ENCODE measurements around the gene CLCN6.

CLCN6 gene

DNA sequence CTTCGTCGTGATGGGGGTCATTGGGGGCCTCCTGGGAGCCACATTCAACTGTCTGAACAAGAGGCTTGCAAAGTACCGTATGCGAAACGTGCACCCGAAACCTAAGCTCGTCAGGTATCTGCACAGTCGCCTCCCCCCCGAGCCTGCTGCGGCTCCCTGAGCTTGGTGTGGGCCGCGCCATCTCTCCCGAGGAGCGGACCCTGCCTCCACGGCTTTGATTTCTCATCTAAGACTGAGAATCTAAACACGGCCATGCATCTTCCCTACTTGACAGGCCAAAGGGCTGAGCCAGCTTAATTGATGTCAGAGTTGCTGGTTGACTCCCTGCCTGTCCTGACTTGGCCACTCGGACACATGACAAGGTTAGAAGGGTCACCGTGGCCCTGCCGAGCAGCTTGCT, 22.5 kb downstream of the CLCN6 start:
- DNase-seq (ENCODE audit: low read depth, low spot score), result no peak

DNA sequence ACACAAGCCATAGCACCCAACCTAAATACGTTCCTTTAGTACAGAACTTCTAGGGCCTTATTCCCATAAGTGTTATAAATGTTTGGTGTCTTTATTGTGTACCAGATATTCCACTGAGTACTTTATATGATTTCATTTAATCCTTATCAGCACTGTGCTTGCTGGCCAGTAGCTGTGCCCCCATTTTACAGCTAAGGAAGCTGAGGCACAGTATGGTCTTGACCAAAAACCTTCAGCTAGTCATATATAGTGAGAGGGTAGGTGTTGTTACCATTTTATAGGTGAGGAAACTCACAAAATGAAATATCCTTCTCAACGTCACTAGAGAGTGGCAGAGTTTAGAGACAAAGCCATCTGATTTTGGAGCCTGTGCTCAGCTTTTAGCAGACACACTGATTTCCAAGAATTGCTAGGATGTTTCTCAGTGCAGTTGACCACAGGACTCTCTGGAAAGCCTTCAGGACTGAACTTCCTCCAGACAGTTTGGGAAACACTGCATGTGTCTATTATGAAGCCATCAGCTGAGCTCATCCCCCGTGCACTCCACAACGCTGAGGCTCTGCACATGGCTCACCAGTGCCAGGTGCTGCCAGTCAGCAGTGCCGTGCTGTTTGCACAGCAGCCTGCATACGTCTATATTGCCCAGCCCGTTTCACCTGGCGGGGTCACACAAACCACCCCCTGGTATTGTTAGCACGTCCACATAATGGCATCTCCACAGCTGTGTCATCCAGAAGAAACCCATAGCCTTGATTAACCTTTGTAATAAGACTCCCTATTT, 26.1 kb downstream of the CLCN6 start:
- DNase-seq (ENCODE audit: low read depth, low spot score), result no peak

DNA sequence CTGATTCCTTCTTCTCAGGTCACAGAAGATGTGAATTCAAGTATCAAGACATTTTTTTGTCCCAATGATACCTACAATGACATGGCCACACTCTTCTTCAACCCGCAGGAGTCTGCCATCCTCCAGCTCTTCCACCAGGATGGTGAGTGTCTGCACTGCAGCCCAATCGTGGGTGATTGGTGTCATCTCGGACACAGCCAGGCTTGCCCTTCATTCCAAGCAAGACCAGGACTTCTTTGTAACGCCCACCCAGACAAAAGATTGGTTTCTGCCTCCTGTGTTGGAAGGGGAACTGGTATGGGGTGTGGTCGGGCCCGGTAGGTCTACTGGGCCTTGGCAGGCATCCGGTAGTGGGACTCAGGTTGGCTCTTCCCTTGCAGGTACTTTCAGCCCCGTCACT, 27.5 kb downstream of the CLCN6 start:
- DNase-seq (ENCODE audit: low read depth, low spot score), result no peak

DNA sequence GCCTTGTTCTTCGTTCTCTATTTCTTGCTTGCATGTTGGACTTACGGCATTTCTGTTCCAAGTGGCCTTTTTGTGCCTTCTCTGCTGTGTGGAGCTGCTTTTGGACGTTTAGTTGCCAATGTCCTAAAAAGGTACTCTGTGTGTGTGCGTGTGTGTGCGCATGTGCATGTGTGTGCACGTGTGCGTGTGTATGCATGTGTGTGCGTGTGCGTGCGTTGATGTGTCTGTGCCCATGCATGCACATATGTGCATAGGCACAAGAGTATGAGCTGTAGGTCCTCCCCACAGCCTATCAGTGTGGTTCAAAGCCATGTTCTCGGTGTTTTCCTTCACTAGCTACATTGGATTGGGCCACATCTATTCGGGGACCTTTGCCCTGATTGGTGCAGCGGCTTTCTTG, 27.9 kb downstream of the CLCN6 start:
- no peak for DNase-seq (ENCODE audit: low read depth, low spot score)

DNA sequence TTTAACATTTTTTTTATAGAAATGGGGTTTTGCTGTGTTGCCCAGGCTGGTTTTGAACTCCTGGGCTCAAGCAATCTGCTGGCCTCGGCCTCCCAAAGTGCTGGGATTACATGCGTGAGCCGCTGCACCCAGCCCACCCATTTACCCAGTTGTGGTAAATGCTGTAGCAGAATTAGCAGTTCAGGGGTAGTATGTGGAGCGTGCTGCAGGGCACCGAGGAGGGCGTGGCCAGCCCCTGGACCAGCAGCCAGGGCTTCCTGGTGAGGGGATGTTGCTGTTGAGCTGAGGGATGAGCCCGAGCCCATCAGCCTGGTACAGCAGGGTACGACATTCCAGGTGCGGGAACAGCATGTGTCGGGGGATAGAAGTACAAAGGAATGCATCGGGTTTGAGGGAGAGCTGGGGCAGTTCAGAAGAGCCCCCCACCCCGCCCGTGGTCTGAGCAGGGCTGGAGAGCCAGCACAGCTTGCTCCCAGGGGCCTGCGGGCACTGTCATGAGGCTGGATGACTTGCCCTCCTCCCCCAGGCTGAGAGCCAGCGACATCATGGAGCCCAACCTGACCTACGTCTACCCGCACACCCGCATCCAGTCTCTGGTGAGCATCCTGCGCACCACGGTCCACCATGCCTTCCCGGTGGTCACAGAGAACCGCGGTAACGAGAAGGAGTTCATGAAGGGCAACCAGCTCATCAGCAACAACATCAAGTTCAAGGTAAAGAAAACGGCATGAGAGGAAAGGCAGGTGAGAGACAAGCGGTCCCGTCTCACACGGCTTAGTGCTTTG, 29.6 kb downstream of the CLCN6 start:
- DNase-seq (ENCODE audit: low read depth, low spot score), result no peak

DNA sequence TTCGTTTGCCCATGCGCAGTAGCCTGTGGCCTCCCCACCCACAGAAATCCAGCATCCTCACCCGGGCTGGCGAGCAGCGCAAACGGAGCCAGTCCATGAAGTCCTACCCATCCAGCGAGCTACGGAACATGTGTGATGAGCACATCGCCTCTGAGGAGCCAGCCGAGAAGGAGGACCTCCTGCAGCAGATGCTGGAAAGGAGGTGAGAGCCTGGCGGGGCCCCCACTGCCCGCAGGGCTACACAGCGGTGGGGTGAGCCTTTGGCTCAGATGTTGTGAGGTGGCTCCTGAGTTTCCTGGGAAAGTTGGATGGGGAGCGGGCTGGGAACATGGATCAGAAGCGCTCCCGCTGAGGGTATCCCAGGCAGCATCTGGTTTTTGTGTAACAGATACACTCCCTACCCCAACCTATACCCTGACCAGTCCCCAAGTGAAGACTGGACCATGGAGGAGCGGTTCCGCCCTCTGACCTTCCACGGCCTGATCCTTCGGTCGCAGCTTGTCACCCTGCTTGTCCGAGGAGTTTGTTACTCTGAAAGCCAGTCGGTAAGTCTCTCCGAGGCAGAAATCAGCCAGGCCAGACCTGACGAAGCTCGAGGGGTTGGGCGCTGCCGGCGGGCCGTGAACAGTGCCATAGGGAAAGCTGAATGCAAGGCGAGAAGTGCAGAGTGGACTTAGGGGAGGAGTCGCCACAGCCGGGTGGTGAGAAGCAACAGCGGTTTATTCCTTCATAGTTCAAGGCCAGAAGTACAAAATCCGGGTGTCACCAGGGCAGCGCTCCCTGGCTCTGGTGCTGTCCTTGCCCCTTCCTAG, 31.2 kb downstream of the CLCN6 start:
- DNase-seq (ENCODE audit: low read depth, low spot score), result no peak

DNA sequence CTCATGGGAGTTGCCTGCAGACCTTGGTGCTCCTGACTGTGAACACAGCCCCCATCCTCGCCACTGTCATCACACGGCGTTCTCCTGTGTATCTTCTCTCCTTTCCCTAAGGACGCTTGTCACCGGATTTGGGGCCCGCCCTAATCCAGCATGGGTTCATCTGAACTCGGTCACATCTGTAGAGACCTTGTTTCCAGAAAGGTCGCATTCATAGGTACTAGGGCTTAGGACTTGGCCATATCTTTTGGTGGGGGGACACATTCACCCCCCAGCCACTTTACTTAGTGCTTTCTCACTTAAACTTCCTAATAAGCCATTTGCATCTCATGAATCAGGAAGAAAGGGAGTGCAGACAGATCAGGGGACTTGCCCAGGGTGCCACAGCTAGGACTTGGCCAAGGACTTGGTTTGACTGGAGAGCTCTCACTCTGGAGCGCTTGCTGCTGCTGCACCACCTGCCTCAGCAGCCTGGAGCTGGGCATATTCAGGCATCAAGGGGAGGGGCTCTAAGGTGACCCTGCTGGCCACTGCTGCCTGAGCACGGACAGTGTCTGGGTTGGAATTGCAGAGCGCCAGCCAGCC, 31.9 kb downstream of the CLCN6 start:
- no peak for DNase-seq (ENCODE audit: low read depth, low spot score)

DNA sequence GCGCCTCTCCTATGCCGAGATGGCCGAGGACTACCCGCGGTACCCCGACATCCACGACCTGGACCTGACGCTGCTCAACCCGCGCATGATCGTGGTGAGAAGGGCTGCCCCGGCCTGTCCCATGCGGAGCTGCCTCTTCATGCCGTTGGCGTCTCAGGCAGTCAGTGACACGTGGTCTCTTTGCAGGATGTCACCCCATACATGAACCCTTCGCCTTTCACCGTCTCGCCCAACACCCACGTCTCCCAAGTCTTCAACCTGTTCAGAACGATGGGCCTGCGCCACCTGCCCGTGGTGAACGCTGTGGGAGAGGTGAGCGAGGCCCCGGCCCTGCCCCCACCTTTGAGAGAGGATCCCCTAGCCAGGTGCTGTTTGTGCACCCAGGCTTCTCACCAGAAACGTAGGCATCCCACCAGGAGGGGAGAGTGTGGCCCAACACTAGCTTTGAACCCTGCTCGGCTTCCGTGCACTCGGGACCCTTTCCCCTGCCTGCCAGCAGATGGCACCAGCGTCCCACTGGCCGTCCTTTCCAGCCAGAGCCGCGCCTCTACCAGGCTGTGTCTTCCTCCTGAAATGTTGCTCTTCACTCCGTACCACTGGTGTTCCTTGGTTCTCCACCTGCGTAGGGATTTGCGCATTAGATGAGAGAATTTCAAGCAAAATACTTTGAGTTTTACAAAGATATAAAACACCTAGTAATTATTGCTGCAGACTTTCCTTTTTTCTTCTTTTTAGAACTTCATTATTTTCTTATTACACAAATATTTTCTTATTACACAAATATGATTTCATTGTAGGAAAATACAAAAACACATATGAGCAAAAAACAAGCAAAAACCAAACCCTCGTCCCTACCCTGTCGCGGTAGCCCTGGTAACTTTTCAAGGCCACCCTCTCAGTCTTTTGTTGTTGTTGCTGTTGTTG, 32.6 kb downstream of the CLCN6 start:
- DNase-seq (ENCODE audit: low read depth, low spot score), result peak; percentile 53

DNA sequence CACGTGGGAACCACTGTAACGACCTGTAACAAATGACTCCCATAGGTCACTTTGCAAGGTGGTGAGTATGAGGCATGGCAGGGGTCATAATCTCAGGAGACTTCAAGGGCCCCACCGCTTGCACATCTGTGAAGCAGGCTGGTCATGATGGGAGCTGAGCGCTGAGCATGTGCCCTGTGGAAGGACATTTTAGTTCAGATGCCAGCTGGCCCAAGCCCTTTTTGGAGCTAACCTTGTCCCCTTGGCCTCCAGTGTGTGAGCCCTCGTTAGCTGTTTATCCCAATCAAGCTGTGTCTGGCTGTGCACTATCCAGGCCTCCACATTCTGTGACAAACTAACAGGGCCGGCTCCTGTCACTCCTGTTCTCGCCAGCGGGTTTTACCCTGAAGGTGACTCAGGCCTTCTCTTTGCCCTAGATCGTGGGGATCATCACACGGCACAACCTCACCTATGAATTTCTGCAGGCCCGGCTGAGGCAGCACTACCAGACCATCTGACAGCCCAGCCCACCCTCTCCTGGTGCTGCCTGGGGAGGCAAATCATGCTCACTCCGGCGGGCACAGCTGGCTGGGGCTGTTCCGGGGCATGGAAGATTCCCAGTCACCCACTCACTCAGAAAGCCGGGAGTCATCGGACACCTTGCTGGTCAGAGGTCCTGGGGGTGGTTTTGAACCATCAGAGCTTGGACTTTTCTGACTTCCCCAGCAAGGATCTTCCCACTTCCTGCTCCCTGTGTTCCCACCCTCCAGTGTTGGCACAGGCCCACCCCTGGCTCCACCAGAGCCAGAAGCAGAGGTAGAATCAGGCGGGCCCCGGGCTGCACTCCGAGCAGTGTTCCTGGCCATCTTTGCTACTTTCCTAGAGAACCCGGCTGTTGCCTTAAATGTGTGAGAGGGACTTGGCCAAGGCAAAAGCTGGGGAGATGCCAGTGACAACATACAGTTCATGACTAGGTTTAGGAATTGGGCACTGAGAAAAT, 34.0 kb downstream of the CLCN6 start:
- no peak for DNase-seq (ENCODE audit: low read depth, low spot score)

DNA sequence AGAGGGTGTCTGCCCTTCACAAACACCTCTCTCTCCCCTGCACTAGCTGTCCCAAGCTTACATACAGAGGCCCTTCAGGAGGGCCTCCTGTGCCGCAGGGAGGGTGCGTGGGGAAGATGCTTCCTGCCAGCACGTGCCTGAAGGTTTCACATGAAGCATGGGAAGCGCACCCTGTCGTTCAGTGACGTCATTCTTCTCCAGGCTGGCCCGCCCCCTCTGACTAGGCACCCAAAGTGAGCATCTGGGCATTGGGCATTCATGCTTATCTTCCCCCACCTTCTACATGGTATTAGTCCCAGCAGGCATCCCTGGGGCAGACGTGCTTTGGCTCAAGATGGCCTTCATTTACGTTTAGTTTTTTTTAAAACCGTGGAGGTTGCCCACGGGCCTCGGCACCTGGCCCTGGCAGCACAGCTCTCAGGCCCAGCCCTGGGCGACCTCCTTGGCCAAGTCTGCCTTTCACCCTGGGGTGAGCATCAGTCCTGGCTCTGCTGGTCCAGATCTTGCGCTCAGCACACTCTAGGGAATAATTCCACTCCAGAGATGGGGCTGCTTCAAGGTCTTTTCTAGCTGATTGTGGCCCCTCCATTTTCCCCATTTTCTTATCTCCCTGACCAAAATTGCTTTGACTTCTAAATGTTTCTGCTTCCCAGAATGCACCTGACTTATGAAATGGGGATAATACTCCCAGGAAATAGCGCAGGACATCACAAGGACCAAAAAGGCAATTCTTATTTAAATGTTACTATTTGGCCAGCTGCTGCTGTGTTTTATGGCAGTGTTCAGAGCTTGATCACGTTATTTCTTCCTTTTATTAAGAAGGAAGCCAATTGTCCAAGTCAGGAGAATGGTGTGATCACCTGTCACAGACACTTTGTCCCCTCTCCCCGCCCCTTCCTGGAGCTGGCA, 35.5 kb downstream of the CLCN6 start:
- no peak for DNase-seq (ENCODE audit: low read depth, low spot score)

DNA sequence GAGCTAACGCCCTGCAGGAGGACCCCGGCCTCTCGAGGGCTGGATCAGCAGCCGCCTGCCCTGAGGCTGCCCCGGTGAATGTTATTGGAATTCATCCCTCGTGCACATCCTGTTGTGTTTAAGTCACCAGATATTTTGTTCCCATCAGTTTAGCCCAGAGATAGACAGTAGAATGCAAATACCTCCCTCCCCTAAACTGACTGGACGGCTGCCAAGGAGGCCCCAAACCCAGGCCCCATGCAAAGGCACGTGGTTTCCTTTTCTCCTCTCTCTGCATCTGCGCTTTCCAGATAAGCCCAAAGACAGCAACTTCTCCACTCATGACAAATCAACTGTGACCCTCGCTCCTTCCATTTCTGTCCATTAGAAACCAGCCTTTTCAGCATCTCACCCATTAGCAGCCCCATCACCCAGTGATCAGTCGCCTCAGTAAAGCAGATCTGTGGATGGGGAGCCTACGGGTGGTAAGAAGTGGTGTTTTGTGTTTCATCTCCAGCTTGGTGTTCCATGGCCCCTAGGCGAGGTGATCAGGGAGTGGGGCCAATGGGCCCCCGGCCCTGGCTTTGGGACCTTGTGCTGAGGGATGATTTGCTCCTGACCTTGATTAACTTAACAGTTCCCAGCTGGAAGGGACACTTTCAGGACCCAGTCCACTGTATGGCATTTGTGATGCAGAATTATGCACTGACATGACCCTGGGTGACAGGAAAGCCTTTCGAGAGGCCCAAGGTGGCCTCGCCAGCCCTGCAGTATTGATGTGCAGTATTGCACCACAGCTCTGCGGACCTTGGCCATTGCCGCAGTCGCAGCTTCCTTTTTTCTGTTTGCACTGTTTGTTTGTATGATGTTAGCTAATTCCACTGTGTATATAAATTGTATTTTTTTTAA, 36.4 kb downstream of the CLCN6 start:
- no peak for DNase-seq (ENCODE audit: low read depth, low spot score)

DNA sequence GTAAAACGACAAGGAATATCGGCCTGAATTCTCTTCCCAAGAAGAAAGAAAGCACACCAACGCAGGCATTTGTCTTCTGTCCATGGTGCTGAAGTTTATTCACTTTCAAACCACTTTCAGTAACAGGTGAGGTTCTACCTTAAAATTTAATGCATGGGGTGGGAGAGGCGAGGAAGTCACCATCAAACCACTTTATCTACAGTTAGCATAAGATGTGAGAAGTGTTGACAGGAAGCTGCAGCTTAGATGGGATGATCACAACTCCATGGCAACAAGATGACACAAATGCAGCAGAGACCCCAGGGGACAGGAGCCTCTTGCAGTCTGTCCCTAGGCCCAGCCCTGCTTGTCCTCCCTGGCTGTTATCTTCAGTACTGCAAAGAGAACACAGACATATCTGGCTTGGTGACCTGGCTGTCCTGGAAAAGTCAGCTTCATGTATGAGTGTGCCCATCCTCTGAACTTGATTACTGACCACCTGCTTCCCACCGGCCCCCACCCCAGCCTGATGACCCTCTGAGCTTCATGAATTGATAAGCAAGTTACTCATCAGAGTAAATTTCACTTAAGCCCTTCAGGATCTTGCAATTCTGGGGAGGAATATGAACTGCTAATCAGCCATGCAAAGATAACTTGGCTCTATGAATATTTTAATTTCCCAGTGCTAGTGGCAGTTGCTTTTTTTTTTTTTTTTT, 39.8 kb downstream of the CLCN6 start:
- DNase-seq (ENCODE audit: low read depth, low spot score), result no peak

DNA sequence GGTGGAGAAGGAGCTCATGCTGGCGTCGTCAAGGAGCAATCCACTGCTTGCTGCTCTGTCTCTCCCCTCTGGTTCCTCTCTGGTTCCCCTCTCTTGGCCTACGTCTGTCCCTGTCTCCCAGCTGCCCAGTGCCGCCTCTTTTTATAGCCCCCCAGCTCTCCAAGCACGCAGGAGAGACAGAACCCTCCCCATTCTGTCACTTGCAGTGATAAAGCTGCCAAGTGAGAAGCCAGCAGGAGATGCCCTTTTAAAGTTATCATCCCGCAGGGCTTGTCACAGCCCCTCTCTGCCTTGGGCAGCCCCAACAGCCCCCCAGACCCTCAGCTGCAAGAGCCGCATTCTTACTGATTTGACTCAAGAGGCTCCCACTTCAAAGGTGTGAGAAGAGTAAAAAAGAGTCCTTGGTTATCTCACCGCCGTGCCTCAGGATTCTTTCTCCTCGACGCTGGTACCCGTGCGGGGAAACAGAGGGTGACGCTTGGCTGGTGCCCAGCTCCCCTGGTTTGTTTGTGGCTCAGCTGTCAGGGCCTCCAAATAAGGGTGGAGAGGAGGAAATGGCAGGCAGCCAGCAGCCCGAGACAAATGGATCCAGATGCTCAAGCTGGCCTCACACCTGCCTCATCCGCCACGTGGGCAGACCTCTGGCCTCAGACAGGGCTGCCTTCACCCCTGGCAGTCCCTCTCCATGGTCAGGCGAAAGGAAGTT, 41.8 kb downstream of the CLCN6 start, which contains the start of gene NPPA:
TSS of gene NPPA (minus strand) at position 117 of the 706 bp plus-strand sequence. CDS start at position 18, 99 bp downstream.
- DNase-seq (ENCODE audit: low read depth, low spot score), result no peak

DNA sequence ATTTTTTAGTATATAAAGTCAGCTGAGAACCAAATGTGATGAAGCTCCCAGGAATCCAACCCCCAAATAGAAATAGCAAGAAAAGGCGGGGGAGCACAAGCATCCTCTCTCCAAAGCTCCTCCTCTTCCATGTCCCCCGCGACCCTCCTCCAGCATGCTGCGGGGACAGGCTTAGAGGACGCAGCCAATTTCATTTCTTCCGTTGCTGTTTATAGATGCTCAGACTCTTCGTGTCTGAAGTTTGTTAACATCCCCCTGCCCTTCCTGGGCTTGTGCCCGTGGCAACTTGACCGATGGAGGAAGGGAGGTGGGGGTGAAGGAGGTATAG, 42.3 kb downstream of the CLCN6 start:
- DNase-seq (ENCODE audit: low read depth, low spot score), result no peak

DNA sequence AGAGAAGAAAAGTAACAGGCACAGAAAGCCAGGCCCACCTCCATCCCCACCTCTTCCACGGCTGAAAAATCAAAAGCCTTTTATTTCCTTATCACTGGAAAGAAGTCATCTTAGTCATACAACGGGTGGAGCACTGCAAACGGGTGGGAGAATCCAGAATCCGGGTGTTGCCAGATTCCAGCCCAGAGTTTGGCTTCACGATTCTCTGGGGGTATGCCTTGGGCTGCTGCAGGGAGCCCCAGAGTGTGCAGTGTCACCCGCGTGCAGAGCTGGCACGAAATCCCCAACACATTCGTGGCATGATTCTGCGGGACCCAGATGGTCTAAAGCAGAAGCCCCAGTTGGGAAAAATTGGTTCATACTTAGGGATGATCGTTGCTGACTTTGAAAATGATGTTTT, 44.2 kb downstream of the CLCN6 start:
- no peak for DNase-seq (ENCODE audit: low read depth, low spot score)

DNA sequence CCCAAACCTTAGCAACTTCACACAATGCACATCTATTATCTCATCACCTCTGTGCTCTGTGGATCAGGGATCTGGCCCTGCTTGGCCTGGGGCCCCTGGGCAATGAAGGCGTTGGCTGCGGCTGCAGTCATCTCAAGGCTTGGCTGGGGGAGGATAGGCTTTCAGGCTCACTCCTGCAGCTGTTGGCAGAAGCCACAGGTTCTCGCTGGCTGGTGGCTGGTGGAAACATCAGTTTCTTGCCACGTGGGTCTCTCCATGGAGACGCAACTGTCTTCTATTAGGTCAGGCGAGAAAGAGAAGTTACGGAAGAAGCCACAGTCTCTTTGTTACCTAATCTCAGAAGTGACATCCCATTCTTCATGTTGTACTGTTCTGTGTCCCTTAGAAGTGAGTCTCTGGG, 45.2 kb downstream of the CLCN6 start:
- DNase-seq (ENCODE audit: low read depth, low spot score), result no peak

Measured in activated naive CD8-positive, alpha-beta T cell treated with anti-CD3 and anti-CD28 coated beads, Interleukin-2, amount 50 U/mL, for 16 hours (primary cell).